ENCODE data around the gene HDHD2.

DNA sequence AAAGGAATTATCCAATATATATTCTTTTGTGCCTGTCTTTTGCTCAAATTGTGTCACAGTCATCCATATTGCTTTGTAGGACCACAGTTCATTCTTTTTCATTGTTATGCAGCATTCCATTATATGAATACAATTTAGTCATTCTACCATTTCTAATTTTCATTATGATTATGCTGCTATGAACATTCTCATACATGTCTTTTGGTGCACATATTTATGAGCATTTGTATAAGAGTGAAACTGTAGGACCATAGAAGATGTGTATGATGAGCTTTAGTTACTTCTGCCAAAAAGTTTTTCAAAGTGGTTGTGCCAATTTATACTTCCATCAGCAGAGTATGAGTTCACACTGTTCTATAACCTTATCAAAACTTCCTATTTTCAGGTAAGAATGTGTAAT lies 18.2 kb upstream of the HDHD2 start:
- TF ChIP-seq CTCF (conservative IDR thresholded peaks at IDR 0.05; ENCODE audit: low read length) (no peak), EZH2phosphoT487 (IDR thresholded peaks at IDR 0.05; ENCODE audit: borderline replicate concordance) (no peak)
